ENCODE results near the gene CHCHD6. TPM values are rescaled to one million over a fixed set of nuclear protein-coding genes. Genes with fewer than 3 reads are reported as not detected.

Gene CHCHD6
- total RNA-seq, 3 donors from 2014 or later (not counting 1 experiment from before 2014, with no cell fraction given), result 5.3 to 9.9 (median 8.3) TPM

GRCh38 chr3:126665959-126666657 is 37.9 kb upstream of the CHCHD6 start:
- peak in 1 of 3 donors; percentile 37 for ATAC-seq
- Histone ChIP-seq H3K4me1 (ENCODE audit: control insufficient read depth, insufficient read depth, low read length) (peaks cover 8% of the 10 kb centered on the region), H3K4me3 (ENCODE audit: low read length) (no peak overlapping the region), H3K9me3 (ENCODE audit: control insufficient read depth, insufficient read depth, low read length) (no peaks in the 10 kb centered on the region), H3K36me3 (ENCODE audit: control insufficient read depth, insufficient read depth, low read length) (no peaks in the 10 kb centered on the region), H3K27me3 (ENCODE audit: control insufficient read depth, insufficient read depth, low read length) (no peaks in the 10 kb centered on the region), H3K27ac (ENCODE audit: low read length) (no peak overlapping the region)
- no peak overlapping the region for H3K27ac Mint-ChIP-seq
- no peak overlapping the region for H3K4me3 Mint-ChIP-seq
- H3K36me3 Mint-ChIP-seq, result peaks cover 5% of the 10 kb centered on the region
- H3K9me3 Mint-ChIP-seq, result peaks cover 0 to 3% of the 10 kb centered on the region in 2 donors
- peaks cover 16 to 17% of the 10 kb centered on the region in 2 donors for H3K4me1 Mint-ChIP-seq
- TF ChIP-seq CTCF (IDR thresholded peaks at IDR 0.05), result no peak
- intact Hi-C loops (cut with micrococcal nuclease), result no loop called here
- WGBS (ENCODE audit: insufficient coverage), result 53% methylated on average over 15 of the region's 15 CpGs
- no peak for DNase-seq
- peaks cover 6 to 7% of the 10 kb centered on the region in 2 donors for H3K27me3 Mint-ChIP-seq (ENCODE audit: low read depth in 2 of 2)

GRCh38 chr3:126666658-126667528 is 37.1 kb upstream of the CHCHD6 start:
- Mint-ChIP-seq H3K4me1 (peaks cover 16 to 17% of the 10 kb centered on the region in 2 donors), H3K36me3 (peaks cover 10% of the 10 kb centered on the region), H3K4me3 (no peak overlapping the region), H3K27ac (no peak overlapping the region), H3K9me3 (peaks cover 0 to 5% of the 10 kb centered on the region in 2 donors), H3K27me3 (ENCODE audit: low read depth in 2 of 2) (peaks cover 6 to 7% of the 10 kb centered on the region in 2 donors)
- no peak overlapping the region for H3K27ac ChIP-seq (ENCODE audit: low read length)
- H3K4me1 ChIP-seq (ENCODE audit: control insufficient read depth, insufficient read depth, low read length), result peaks cover 8% of the 10 kb centered on the region
- H3K4me3 ChIP-seq (ENCODE audit: low read length), result no peak overlapping the region
- H3K36me3 ChIP-seq (ENCODE audit: control insufficient read depth, insufficient read depth, low read length), result no peaks in the 10 kb centered on the region
- DNase-seq (no peak), ATAC-seq (no peak)
- H3K9me3 ChIP-seq (ENCODE audit: control insufficient read depth, insufficient read depth, low read length), result peaks cover 5% of the 10 kb centered on the region
- intact Hi-C loops (cut with micrococcal nuclease), result no loop called here
- H3K27me3 ChIP-seq (ENCODE audit: control insufficient read depth, insufficient read depth, low read length), result no peaks in the 10 kb centered on the region
- WGBS (ENCODE audit: insufficient coverage), result 89% methylated on average over 15 of the region's 15 CpGs
- TF ChIP-seq CTCF (IDR thresholded peaks at IDR 0.05), result no peak

- peaks cover 16 to 17% of the 10 kb centered on the region in 2 donors for H3K4me1 Mint-ChIP-seq
- H3K36me3 ChIP-seq (ENCODE audit: control insufficient read depth, insufficient read depth, low read length), result no peaks in the 10 kb centered on the region
- no peak overlapping the region for H3K27ac ChIP-seq (ENCODE audit: low read length)
- peaks cover 8% of the 10 kb centered on the region for H3K9me3 ChIP-seq (ENCODE audit: control insufficient read depth, insufficient read depth, low read length)
- H3K27me3 Mint-ChIP-seq (ENCODE audit: low read depth in 2 of 2), result peaks cover 4 to 6% of the 10 kb centered on the region in 2 donors
- H3K36me3 Mint-ChIP-seq, result peaks cover 10% of the 10 kb centered on the region
- intact Hi-C loops (cut with micrococcal nuclease), result no loop called here
- no peak overlapping the region for H3K4me3 ChIP-seq (ENCODE audit: low read length)
- no peak for TF ChIP-seq CTCF (IDR thresholded peaks at IDR 0.05)
- WGBS (ENCODE audit: insufficient coverage), result 91% methylated on average over 15 of the region's 15 CpGs
- DNase-seq (no peak), ATAC-seq (no peak)
- H3K4me3 Mint-ChIP-seq, result no peak overlapping the region
- H3K9me3 Mint-ChIP-seq, result peaks cover 0 to 5% of the 10 kb centered on the region in 2 donors
- peaks cover 8% of the 10 kb centered on the region for H3K4me1 ChIP-seq (ENCODE audit: control insufficient read depth, insufficient read depth, low read length)
- no peaks in the 10 kb centered on the region for H3K27me3 ChIP-seq (ENCODE audit: control insufficient read depth, insufficient read depth, low read length)
- no peak overlapping the region for H3K27ac Mint-ChIP-seq
These were observed 36.2 kb upstream of the CHCHD6 start for GRCh38 chr3:126667631-126668449.
